HG03558 (cell line): Measurements from ENCODE around the gene FLNB.
A peak's percentile ranks its signal among the peaks of the same experiment; 100 is the strongest.

Experiments
- ATAC-seq: cut with Tn5 transposase; IDR thresholded peaks from one replicate; pipeline ENCODE4 v1.9.1; 2021; ENCODE audit warnings: moderate number of reproducible peaks; ENCODE audit not compliant: unreplicated experiment; ENCODE audit errors: extremely low read depth

FLNB gene

DNA sequence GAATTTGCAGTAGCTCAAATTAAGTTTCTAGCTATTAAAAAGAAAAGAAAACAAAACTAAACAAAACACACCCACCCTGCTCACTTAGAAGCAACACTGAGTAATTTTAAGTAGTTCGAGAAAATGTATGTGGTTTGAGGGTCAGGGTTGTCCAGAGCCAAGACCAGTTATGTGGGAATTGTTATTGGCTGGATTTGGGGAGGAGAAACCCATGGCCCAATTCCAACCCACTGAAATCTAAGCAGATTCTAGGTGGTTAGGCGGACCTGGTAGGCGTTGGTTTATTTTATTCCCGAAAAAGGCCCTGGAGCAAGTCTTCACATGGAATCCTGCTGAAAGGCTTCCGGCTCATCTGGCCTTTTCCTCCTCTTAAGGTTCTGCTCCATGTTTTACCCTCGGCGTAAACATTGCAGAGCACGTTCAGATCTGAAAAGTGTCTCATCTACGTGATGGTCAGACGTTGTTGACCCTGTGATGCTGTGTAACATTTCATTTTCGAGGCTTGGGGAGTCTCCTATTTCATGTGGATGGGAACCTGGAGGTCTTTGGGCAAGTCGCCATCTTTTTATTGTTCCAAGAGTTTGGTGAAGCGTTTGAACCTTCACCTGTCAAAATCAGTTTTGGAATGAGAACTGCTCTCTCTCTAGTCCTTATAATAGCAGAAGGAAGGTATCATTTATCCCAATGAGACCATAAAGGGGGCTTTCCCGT, 64.0 kb downstream of the FLNB start:
- no peak for ATAC-seq

DNA sequence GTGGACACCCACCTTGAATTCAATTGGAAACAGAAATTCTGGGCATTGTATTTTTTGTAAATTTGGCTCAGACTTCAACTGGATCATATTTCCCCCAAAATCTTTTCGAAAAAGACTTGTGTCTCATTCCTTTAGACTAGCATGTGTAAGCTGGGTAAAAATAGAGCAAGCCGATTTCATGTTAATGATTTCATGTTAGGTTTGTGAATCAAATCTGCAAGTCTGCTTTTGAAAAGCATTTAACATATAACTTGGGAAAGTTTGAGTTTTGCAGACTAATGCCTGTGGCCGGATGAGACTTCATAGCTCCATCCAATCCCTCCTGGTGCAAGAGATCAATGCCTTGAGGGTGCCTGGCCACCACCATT, 64.5 kb downstream of the FLNB start:
- ATAC-seq, result no peak

DNA sequence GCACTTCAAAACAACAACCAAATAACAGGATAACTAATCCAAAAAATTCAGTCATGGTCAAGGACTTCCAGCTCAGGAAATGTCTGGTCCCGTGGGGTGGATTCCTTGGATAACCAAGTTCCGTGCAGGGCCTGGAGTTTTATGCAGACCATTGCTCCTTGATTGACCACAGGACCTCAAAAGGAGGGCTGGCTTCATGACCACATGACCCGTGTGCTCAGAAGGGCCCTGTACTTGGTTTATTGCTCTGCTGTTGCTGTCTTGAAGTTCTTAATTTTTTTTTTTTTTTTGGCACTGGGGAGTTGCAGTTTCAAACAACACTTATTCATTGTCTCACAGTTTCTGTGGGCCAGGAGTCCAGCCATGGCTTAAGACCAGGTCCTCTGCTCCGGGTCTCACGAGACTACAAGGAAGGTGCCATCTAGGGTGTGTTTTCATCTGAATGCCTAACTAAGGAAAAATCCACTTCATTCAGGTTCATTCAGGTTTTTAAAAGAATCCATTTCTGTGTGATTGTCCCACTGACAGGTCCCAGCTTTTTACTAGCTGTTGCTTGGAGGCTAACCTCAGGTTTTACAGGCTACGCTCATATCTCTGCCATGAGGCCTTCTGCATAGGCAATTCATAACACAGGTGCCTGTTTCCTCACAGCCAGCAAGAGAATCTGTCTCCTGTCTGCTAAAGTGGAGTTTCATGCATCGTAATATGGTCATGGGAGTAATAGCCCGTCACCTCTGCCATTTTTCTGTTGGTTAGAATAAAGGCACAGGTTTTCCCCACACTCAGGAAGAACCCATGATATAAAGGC, 65.3 kb downstream of the FLNB start:
- ATAC-seq, result no peak

DNA sequence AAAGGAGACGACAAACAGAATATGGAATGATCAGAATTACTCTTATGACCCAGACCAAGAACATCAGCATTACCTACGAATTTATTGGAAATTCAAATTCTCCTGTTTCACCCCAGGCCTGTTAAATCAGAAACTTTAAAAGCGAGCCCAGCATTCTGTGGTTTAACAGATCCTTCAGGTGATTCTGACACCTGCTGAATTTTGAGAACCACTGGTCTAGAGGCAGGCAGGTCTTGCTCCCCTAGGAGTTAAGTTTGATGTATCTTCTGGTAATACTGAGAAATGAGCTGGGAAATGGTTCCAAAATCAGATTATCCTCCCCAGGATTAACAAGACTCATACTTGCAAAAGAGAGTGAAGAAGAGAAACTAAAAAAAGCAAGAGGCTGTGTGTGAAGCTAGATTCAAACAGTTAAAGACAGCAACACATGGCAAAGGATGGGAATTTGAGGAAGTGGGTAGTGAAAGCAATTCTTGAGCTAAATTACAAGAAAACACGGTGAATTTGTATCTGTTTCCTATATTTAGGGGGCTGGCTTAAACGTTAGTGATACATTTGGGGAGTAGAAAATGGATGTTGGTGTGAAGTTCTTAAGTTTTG, 66.0 kb downstream of the FLNB start:
- no peak for ATAC-seq

DNA sequence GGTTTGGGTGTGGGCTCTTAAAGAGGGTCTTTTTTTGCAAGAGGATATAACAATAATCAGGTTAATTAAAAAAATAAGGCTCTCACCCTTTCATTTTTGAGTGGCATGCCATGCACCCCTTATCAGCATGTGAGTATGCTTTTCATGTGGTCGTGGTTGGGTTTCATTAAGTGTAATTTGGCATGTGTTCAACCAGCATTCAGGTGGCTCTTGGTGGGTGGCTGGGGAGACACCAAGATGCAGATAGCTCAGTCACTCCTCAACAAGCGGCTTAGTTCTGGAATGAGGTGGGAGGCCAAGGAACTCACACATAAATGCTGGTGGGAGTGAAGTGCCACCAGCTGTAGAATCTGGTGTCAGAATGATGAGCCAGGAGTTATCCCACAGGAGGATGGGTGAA, 66.8 kb downstream of the FLNB start:
- ATAC-seq, result no peak

DNA sequence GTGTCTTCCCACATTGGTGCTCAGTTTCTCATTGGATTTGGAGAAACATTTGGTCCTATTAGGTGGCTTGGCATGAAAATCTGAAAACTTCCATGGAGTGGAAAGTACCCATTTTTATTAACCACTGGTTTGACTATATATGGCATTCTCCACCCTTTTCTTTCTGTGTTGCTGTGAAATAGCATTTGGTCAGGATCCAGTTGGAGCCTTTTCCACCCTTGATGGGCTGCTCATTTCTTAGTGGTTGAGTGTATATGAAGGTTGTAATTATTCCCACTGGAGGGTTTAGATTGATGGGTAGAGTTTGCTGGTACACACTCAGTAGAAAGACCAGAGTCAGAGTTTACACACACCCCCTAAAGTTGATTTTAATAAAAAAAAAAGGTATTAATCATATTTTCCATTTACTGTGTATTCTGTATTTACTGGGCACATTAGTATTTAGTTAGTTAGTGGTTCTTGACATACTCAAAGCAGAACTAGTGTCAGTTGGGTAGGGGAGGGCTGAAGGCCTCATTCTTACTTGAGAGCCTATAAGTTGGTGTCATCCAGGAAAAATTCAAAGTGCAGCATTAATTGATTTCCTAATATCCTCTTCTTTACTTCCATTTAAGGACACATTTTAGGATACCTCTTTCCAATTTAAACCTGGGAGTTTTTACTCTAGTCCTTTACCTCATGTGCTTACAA, 69.5 kb downstream of the FLNB start:
- no peak for ATAC-seq

DNA sequence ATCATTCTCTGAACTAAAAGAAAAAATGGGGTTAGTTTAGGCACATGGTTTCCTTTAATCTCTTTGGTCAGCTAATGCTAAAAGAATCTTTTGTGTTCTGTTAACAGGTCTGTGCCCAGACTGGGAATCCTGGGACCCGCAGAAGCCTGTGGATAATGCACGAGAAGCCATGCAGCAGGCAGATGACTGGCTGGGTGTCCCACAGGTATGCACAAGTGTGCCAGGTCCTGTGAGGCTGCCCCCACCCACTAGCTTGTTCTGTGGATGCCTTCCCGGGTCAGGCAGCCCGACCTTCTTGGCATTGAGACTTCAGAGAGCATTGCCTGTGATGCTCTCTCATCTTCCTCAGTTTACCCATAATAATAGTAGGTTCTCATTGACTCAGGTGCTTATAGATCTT, 70.4 kb downstream of the FLNB start:
- no peak for ATAC-seq

DNA sequence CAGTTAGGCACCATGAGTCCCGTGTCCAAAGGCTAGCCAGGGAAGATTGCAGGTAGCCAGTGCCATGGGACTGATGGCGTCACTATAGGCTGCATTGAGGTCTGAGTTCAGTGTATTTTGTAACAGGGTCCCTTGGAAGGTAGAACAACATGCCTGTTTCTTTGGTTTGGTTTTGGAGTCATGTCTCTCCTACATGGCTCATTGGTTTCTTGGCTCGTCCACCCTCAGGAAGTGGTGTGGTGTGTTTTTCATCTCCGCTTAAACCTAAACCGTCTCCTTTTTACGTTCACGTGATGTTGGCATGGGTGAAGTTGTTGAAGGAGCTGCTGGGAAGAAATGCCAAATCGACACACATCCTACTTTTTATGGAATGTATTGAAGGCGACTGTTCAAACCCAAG, 71.6 kb downstream of the FLNB start:
- no peak for ATAC-seq

DNA sequence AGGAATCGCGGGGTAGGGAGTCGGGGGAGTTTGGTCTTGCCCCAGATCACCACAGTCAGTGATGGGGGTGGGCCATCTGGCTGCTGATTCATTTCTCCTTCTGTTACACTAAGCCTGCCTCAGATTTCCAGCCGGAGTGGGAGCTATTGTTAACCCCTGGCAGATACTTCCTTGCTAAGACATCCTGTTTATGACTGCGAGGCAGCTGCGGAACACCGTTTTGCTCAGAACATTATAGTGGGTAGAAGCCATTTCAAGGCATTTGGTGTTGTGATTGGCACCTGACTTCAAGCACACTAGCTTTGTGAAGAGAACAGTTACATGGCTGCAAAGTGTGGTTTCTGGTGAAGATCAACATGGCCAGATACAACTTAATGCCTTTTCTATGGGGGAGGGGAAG, 73.8 kb downstream of the FLNB start:
- ATAC-seq, result no peak

DNA sequence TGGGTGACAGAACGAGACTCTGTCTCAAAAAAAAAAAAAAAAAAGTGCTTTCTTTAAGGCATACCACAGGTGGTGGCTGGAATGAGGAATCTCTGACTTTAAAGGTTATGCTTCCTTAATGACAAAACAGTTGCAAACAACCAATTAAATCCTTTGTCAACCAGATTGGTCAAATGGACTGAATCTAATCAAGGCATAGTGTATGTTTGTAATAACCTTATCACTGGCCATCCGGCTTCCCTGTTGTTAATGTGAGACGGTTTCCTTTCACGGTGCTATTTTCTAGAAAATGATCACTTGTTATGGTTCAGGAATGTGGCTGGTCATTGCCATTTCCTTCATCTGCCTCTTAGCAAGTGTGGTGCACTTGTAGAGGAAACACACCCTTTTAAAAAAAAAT, 75.9 kb downstream of the FLNB start:
- no peak for ATAC-seq

DNA sequence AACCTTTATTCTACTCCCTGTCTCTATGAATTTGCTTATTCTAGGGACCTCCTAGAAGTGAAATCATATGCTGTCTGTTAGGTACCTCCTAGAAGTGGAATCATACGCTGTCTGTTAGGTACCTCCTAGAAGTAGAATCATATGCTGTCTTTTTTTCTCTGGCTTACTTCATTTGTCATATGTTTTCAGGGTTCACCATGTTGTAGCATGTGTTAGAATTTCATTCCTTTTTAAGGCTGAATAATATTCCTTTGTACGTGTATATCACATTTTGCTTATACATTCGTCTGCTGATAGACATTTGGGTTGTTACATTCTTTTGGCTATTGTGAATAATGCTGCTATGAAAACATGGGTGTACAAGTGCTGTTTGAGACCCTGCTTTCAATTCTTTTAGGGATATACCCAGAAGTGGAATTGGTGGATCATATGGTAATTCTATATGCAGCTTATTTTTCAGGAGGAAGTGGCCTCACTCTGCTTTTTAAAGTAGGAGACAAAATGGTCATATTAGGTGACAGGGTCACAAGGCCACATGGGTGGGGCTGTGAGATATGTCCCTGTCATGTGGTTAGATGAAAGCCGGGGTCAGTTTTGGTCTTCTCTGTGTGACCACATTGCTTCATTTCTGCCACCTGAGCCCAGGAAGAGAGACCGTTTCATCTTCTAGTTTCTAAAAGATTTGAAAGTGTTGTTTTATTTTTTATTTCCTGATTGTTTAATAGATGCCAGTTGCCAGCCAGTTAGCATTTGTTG, 76.7 kb downstream of the FLNB start:
- peak; percentile 44 for ATAC-seq

DNA sequence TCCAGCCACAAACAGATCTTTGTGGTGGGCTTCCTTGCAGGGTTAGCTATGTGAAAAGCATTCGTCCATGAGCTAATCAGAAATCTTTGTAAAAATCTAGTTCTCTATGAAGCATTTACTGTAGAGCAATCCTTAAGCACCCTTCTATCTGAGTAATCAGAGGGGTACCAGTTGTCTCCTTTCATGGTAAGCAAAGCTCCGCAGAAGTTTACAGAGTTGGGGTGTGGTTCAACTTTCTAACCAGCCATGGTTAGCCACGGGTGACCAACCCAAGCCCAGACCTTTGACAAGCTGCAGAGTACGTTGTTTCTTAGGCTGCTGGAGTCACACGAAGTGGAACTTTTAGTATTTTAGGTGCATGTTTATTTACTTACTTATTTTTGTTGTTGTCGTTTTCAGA, 77.4 kb downstream of the FLNB start:
- peak; percentile 12 for ATAC-seq

DNA sequence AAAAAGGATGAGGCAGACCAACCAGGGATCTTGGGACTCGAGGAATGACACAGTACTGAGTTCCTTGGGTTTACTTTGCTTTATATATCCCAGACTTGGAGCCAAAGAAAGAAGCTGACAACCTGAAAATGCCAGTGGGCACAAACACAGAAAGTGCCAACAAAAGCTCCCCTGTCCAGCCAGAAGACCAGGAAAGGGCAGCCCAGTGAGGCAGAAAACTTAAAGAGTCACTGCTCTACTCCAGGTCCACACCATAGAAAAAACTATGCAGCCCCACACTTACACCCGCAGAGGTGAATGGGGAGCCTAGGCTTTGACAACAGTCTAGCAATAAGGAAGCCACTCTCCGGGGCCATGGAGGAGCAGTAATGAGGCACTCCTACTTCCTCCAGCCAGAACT, 80.3 kb downstream of the FLNB start:
- ATAC-seq, result no peak

DNA sequence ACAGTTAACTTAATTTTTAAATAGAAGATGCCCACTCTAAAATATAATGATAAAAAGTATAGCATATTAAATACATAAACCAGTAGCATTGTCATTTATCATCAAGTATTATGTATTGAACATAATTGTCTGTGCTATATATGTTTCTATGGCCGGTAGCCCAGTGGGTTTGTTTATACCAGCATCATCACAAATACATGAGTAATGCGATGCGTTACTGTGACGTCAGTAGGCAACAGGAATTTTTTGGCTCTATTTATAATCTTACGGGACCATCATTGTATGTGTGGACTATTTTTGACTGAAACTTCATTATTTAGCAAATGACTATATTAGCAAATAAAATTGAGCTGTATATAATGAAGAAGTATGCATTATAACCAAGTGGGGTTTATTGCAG, 82.1 kb downstream of the FLNB start:
- ATAC-seq, result no peak

DNA sequence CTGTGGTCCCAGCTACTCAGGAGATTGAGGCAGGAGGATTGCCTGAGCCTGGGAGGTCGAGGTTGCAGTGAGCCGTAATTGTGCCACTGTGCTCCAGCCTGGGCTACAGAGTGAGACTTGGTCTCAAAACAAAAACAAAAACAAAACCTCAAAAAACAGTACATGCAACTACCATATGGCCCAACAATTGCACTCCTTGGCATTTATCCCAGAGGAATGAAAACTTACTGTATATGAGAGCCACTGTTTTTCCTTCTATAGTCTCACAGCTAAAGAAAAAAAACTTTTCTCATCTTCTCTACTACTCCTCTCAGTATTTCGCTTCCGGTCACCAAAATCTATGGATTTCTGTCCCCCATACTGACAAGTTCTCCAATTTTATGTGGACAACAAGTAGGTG, 84.3 kb downstream of the FLNB start:
- no peak for ATAC-seq

DNA sequence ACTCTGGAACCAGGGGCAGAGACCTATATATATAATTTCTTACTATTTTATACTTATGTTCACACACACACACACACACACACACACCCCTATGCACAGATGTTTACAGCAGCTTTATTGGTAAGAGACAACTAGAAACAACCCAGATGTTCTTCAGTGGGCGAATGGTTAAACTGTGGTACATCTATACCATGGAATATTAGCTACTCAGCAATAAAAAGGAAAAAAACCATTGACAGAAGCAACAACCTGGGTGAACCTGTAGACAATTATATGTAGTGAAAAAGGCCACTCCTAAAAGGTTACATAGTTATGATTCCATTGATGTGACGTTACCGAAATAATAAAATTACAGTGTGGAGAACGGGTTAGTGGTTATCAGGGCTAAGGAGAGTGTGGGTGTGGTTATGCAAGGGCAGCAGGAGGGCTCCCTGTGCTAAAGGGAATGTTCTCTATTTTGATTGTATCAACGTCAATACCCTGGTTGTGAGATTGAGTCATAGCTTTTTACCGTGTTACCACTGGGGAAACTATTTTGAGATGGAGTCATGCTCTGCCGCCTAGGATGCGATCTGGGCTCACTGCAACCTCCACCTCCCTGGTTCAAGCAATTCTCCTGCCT, 85.5 kb downstream of the FLNB start:
- no peak for ATAC-seq

DNA sequence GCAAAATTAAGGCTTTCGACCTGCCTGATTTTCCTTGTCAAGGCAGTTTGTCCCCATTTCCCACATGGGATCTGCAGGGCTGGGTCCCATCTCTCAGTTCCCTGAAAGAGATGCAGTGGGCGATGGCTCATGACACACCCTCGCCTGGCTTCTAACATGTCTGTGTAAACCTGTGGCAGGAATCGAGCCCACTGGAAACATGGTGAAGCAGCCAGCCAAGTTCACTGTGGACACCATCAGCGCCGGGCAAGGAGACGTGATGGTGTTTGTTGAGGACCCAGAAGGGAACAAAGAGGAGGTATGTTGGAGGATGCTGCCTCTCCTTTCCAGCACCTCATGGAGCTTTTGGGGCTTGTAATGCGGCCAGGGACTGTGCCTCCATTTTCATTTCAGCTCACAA, 86.4 kb downstream of the FLNB start:
- no peak for ATAC-seq

DNA sequence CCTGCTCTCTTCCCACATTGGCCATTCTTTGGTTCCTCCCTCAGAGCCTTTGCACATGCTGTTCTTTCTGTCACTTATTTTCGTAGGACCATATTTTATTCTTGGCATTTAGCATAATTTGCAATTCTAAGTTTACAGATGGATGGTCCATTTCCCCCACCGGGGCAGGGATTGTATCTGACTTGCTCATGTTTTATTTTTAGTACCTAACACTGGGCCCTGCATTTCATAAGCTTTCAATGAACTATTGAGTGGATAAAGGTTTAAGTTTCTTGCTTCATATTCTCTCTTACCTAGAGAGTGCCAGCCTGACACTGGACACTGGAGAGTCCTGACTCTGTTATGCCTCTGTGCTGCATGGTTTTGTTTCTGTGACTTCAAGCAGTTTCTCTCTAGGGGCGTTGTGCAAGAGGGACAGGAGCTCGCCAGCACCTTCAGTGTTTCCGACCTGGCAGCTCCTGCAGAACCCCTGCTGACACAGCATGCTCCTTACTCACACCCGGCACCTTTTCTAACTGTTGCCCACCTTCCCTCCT, 87.4 kb downstream of the FLNB start:
- ATAC-seq, result no peak

DNA sequence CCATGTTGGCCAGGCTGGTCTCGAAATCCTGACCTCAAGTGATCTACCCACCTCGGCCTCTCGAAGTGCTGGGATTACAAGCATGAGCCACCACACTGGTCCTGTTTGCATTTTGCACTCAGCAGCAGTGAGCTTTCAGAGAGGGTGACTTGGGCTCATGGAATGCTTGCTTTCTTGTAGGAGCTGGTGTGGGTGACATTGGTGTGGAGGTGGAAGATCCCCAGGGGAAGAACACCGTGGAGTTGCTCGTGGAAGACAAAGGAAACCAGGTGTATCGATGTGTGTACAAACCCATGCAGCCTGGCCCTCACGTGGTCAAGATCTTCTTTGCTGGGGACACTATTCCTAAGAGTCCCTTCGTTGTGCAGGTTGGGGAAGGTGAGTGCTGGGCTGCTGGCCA, 90.3 kb downstream of the FLNB start:
- no peak for ATAC-seq

DNA sequence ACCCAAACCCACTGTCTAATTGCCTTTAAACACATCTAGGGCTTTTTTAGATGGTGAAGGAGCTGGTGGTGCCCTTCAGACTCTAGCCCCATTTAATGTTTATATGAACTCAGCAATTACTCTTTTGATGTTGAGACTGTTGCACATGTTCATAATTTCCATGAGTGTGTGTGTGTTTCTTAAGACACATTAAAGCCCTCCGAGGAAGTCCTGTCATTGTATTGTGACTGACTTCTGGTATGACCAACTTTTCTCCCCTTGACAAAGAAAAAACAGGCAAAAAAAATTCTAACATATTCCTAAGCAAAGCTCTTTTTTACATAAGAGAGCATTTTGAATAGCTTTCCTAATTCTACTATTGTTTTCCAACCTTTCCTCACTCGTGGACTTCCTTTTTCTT, 91.6 kb downstream of the FLNB start:
- no peak for ATAC-seq
